NCI-H1436 treated with DMSO at 0.1 percent for 48 hours (cell line): ENCODE results near the gene DIP2C.

ENCODE experiments used
- DNase-seq: peaks from one replicate; lab custom pipeline; 2025; lab: John Stamatoyannopoulos, UW

DIP2C gene

DNA sequence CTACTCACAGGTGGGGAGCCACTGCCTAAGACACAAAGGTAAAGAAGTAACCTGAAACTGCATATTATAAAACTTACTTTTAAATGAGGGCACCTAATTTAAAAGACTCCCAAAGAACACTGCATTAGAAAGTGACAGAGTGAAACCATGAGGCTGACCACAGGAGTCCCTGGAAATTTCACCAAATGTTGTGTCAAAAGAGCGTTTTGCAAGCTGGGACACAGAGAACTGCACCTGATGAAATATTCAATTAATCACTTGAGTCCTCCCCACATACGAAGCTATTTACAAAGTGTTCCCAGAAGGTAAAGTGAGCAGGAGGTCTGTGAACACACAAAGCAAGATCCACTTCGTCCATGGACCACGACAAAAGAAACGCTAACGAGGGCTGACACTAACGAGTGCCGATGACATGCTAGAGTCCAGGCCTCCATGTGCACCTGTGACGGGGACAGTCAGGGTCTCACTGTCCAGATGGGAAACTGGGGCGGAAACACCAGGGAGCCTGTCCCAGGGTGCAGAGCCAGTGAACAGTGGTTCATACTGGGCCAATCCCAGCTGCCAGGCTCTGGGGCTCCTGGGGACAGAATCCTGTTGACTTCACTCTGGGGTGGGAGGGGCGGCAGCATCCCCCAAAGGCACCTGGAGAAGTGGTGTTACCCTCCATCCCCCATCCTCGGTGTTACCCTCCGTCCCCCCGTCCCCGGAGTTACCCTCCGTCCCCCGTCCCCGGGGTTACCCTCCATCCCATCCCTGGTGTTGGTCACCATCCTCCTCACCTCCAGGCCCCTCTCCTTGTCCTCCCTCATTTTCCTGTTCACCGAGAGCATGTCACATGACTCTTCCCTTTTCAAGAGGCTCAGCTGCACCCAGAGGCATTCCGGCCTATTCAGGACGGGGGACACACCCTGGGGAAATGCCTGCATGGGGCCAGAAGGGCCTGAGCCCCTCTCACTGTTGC is 63.4 kb downstream of the DIP2C start:
- no peak for DNase-seq

DNA sequence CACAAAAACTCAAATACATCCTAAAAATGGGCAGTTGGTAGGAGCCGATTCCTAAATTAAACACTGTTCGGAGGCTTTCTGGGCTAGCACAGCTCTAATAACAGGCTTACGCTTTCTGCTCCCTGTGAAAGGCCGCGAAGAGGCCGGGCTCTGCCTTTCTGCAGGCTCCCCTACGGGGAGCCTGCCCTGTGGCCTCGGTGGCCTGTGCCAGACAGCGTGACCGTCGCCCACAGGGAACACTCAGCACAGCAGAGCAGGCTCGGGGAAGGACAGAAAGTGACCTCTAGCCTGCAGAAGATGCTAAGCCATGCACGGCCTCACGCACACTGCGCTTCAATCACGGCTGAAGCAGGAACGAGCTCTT is 64.2 kb downstream of the DIP2C start:
- DNase-seq, result no peak

DNA sequence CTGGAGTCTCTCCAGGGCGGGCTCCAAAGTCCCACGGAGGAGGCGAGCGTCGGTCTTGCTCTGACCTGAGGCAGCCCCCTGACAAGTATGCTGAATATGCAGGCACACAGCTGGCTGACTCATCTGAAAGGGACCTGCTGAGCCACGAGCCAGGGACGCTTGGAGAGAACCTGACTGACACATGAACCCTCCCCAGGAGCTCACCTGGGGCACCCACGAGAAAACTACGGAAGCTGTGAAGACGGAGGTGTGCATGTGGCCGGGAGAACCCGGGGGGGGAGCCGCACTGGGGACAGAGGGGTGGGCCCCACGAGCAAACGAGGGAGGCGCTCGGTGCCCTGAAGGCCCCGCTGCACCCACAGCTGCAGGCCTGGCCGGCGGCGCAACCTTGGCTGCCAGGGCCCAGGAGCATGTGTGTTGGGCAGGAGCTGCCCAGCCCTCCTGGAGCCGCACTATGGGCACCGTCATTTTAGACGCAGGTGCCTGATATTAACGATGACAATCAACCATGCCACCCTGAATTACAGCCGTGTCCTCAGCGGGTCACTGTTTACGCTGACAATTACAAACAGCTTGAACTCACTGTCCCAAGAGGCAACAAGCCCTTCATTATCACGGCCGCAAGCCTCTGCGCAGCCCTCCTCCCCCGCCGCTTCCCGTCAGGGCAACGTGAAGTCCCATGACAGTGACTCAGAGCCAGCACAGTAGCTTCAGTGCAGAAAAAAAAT is 64.7 kb downstream of the DIP2C start:
- DNase-seq, result peak; percentile 42

DNA sequence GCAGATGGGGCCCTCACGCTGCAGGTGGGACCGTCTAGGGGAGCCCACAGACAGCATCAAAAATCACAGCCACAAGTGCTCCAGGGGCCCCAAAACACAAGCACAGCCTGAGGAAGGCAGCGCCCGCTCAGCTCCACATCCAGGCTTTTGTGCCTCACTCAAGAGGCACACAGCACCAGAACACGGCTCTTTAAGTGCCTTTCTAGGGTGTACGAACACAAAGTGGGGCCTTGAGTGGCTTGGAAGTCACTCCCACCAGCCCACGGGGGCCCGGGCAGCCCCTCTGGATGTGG is 65.2 kb downstream of the DIP2C start:
- no peak for DNase-seq

GRCh38 chr10:623477-624311 is 65.8 kb downstream of the DIP2C start:
- DNase-seq, result no peak

DNA sequence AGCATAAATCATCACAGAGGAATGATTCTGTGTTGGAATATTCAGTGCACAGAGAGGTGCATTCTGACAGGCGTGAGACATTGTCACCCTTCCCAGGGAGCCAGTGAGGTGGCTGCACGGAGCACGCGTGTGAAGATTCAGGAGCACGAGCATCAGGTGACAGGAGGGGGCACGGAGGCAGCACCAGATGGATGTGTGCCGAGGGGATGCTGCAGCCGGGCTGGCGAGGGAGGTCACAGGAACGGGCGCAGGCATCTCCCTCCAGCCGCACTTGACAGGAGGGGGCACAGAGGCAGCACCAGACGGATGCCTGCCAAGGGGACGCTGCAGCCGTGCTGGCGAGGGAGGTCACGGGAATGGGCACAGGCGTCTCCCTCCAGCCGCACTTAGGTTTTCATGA is 66.5 kb downstream of the DIP2C start:
- DNase-seq, result no peak

GRCh38 chr10:621981-622740 is 67.3 kb downstream of the DIP2C start:
- DNase-seq, result no peak

- no peak for DNase-seq
Measured at GRCh38 chr10:621513-621912, 68.0 kb downstream of the DIP2C start.

DNA sequence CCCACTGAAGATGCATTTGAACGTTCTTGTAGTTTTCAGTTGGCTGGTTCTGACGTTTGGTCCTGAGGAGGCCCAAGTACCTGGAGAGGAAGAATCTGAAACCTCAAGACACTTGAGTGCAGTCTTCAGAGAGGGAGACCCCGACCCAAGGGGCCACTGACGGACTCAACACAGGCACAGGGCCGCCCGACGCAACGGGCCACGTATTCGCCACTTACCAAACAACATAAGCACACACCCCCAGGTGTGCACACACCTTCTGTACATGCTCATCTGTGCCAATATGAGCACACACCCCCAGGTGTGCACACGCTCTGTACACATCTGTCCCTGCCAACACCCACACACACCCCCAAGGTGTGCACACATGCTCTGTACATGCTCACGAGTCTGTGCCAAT is 68.5 kb downstream of the DIP2C start:
- no peak for DNase-seq

- DNase-seq, result no peak
Measured at GRCh38 chr10:620417-620816, 69.1 kb downstream of the DIP2C start.

DNA sequence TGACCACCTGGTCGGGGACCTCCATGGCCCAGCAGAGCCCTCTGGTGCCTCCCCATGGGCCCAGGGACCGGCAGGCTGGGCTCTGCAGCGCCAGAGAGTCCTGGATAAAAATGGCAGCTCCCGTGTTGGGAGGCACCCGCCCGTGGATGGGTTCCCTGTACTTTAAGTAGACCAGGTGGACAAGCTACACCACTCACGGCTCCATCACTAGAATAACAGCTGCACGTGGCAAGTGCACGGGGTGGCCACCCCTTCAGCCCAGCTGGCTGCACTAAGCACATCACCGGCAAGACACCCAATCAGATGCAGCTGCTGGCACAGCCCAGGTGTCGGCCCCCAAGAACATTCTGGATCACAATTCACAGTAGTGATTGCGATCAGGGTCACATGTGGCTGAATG is 69.8 kb downstream of the DIP2C start:
- no peak for DNase-seq

- no peak for DNase-seq
Measured at GRCh38 chr10:618229-618989, 71.1 kb downstream of the DIP2C start.

- DNase-seq, result no peak
Measured at GRCh38 chr10:617471-617870, 72.0 kb downstream of the DIP2C start.

DNA sequence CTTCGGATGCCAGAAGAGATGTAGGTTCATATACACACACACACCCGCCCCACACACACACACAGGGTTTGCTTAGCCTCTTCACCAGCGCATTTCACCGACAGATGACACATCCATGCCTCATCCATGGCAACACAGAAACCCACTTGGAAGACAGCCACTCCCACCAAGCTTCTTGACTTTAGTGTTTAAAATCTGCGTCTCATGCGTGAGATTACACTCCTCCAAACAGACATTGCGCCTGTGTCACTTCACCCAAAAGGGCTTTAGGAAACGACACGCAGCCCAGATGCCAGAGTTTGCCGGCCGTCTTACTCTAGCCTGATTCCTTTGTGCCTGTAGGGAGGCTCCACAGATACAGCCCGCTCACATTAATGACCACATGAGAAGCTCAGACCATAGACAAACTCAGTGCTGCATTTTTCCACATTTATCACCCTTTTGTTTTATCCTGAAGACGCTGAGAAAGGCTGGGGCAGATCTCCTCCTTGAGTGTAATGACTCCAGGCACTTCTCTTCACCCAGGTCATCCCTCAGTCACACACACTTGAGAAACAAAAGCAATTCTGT is 73.8 kb downstream of the DIP2C start:
- DNase-seq, result no peak

DNA sequence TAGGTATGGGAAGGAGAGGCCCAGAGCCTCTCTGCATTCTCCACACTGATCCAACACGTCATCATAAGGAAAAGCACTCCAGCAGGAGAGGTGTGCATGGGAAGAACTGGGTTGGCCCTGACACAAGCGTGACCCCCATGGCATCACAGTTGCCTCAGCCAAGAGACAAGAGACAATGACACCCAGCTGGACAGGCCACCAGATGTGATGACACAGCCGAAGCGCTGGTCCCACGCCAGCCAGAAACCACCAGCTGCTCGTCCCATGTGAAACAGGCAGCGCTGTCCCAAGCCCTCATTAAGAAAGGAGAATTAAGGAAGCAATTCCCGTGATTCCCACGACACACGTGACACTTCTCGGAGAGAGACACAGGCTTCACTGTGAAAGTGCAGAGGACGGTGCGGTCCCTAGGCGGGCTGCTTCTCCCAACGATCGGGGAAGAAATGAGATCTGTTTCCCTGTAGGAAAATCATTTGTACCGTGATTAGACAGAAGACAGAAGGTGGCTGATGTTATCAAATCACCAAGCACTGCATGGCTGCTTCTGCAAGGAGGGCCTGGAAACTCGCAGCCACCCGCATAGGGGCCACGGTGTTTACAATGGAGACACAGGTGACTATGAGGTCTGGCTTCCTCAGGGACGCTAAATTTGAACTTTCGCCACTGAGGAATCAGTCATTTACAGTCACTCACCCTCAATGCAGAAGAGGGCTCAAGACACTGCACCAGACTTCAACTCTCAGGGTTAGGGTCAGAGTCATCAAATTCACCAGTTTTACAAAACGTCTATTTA is 74.5 kb downstream of the DIP2C start:
- no peak for DNase-seq

DNA sequence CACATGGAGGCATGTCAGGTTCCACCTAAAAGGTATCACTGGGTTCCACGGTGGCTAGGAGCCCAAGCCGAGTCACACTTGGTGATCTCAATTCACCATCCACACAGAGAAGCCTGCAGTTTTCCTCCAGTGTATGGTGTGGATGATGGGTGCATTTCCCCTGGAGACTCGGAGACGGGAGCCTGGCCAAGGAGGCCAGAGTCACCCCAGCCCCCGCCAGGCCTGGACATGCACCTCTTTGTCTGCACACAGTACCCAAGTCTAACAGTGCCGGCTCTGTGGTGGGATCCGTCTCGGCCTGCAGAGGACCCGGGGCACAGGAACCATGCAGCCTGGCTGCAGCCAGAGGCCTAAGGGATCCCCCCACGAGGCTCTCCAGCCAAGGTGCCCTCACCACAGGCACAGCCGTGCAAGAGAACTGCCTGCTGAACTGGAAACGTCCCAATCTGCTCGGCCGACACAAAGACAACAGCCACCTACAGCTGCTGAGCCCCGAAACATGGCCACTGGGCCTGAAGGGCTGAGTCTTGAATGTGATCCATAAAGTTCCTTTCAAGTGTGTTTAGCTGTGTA is 75.2 kb downstream of the DIP2C start:
- DNase-seq, result no peak

GRCh38 chr10:613271-614138 is 76.0 kb downstream of the DIP2C start:
- no peak for DNase-seq

- DNase-seq, result no peak
Measured at GRCh38 chr10:612696-613095, 76.8 kb downstream of the DIP2C start.
